HG03442 (cell line): Measurements from ENCODE around the gene DNER.
"Not testable (repeated sequence)": the region's sequence is repeated elsewhere in the genome, so short reads cannot be mapped to it uniquely, and the experiment has no call there.

Experiments
- ATAC-seq: cut with Tn5 transposase; IDR thresholded peaks from one replicate; pipeline ENCODE4 v1.9.1; 2021; ENCODE audit warnings: mild to moderate bottlenecking, moderate library complexity; ENCODE audit not compliant: unreplicated experiment

DNER gene

GRCh38 chr2:229348128-229348527, 366.2 kb downstream of the DNER start:
- no peak for ATAC-seq

GRCh38 chr2:229346816-229347540, 367.4 kb downstream of the DNER start:
- no peak for ATAC-seq

GRCh38 chr2:229344955-229345354, 369.4 kb downstream of the DNER start:
- no peak for ATAC-seq

- ATAC-seq, result no peak
Observed at GRCh38 chr2:229344151-229344551, 370.2 kb downstream of the DNER start.

- no peak for ATAC-seq
Observed at GRCh38 chr2:229343661-229344060, 370.7 kb downstream of the DNER start.

GRCh38 chr2:229342376-229342775, 372.0 kb downstream of the DNER start:
- no peak for ATAC-seq

GRCh38 chr2:229340086-229340760, 374.1 kb downstream of the DNER start:
- ATAC-seq, result no peak

GRCh38 chr2:229339618-229340017, 374.7 kb downstream of the DNER start:
- no peak for ATAC-seq

GRCh38 chr2:229339171-229339570, 375.2 kb downstream of the DNER start:
- not testable (repeated sequence) for ATAC-seq

GRCh38 chr2:229335877-229336346, 378.4 kb downstream of the DNER start:
- no peak for ATAC-seq

GRCh38 chr2:229335330-229335729, 379.0 kb downstream of the DNER start:
- no peak for ATAC-seq

GRCh38 chr2:229330952-229331351, 383.4 kb downstream of the DNER start:
- ATAC-seq, result no peak

GRCh38 chr2:229319558-229319957, 394.8 kb downstream of the DNER start:
- ATAC-seq, result no peak

- no peak for ATAC-seq
Observed at GRCh38 chr2:229314117-229314516, 400.2 kb downstream of the DNER start.

- ATAC-seq, result no peak
Observed at GRCh38 chr2:229313591-229313990, 400.8 kb downstream of the DNER start.
